Measurements from ENCODE around the gene ERBB2.
"Not testable (repeated sequence)": the region's sequence is repeated elsewhere in the genome, so short reads cannot be mapped to it uniquely, and the experiment has no call there.

The ERBB2 gene

GRCh38 chr17:39763051-39763820 is 63.4 kb downstream of the ERBB2 start:
- no peak for DNase-seq (ENCODE audit: low read depth)

DNA sequence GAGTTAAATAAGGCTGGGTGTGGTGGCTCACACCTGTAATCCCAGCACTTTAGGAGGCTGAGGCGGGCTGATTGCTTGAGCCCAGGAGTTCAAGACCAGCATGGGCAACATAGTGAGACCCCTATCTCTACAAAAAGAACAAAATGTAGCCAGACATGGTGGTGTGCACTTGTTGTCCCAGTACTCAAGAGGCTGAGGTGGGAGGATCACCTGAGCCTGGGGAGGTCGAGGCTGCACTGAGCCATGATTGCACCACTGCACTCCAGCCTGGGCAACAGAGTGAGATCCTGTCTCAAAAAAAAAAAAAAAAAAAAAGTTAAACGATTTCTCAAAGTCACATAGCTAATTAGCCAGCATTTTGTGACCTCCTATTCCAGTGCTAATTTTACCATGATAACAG is 64.3 kb downstream of the ERBB2 start:
- DNase-seq (ENCODE audit: low read depth), result not testable (repeated sequence)

DNA sequence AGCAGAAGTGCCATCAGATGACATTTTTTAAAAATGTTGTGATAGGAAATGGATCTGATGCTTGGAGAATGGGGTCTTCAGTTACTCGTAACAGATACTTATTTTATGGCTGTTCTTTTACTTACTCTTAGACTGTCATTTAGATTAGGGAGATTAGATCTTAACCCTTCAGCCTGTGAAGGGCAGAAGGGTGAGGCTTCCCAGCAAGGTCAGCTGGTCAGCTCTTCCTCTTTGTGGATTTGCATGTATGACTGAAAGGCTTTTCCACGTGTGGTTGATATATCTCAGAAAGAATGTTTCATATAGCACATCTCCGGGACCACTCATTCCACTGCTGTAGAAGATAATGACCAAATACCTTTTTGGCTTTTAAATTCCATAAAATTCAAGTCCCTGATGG is 65.3 kb downstream of the ERBB2 start:
- no peak for DNase-seq (ENCODE audit: low read depth)

- DNase-seq (ENCODE audit: low read depth), result no peak
Observed at GRCh38 chr17:39765766-39766165, 65.9 kb downstream of the ERBB2 start.

GRCh38 chr17:39767147-39767546 is 67.3 kb downstream of the ERBB2 start:
- DNase-seq (ENCODE audit: low read depth), result no peak

GRCh38 chr17:39769974-39770587 is 70.2 kb downstream of the ERBB2 start:
- peak; percentile 54 for DNase-seq (ENCODE audit: low read depth)

GRCh38 chr17:39772415-39772814 is 72.6 kb downstream of the ERBB2 start:
- DNase-seq (ENCODE audit: low read depth), result no peak

- DNase-seq (ENCODE audit: low read depth), result no peak
Observed at GRCh38 chr17:39772987-39773934, 73.4 kb downstream of the ERBB2 start.

- no peak for DNase-seq (ENCODE audit: low read depth)
Observed at GRCh38 chr17:39774047-39774446, 74.2 kb downstream of the ERBB2 start.

DNA sequence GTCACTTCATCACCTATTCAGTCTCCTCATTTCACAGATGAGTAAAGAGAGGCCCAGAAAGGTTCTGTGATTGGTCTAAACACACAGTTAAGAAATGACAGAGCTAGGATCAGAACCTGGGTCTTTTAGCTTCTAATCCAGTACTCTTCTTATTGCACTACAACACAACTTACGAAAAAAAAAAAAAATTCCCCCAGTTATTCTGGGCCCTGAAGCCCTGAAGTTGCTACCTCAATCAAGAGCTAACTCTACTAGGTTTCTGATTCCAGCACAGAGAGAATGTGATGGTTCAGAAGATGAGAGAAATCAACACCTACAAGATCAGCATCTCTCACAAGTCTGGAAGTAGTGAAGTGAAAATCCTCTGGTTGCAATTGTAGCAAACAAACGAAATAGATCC is 75.2 kb downstream of the ERBB2 start:
- DNase-seq (ENCODE audit: low read depth), result no peak

GRCh38 chr17:39776252-39776651 is 76.4 kb downstream of the ERBB2 start:
- DNase-seq (ENCODE audit: low read depth), result no peak

DNA sequence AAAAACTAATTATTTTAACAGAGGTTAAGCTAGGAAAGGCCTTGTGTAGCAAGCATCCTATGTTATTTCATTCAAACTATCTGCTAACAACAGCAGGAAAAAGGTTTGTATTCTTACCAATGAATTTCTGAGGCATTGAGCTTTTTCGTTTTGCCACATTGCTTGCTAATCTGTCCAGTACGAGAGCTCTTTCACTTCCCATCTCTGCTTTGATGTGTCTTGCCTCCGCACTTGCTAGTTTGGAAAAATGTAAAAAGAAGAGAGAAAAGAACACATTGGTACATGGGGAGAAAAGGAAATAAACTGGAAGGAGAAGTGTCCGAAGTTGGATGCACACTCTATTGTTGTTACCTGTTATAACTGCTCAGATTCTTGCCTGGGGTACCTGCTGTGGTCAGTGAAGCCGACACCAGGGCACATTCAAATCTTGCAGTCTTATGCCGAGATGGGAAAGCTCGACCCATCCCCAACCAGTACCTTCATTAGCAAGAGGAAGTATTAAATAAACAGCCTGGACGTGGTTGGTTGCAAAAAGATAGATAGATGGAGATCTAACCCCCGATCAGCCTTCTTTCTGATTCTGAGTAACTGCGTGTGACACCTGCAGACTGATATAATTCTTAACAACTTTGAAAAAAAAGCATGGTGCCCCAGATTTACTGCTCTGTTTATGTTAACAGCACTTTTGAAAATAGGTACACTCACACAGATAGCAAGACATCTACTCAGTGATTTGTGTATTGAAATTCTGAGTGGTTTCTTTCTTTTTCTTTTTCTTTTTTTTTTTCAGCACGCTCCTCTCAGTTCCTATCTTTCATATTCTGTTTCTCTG is 77.9 kb downstream of the ERBB2 start:
- DNase-seq (ENCODE audit: low read depth), result no peak

Data from T follicular helper cell (primary cell).